Endothelial cell of umbilical vein (primary cell): ENCODE data around the gene DBF4. TPM values are rescaled to one million over a fixed set of nuclear protein-coding genes. Genes with fewer than 3 reads are reported as not detected.

Experiments used
- BruUV-seq: library from RNA; stranded (reverse); fragments of 400-500 nt; replicated peaks from 2 replicates; lab custom pipeline; 2021; lab: Mats Ljungman, UMichigan
- CTCF ChIA-PET: fragments of 300-600, 350-600 bp; sonication (Branson Sonifier 250); formaldehyde crosslinking; loops from one replicate; lab custom pipeline; 2021; ENCODE audit warnings: antibody characterized with exemption, inconsistent platforms; lab: Charles Lee
- POLR2A ChIA-PET: fragments of 300-600, 350-600 bp; sonication (Branson Sonifier 250); formaldehyde crosslinking; loops from one replicate; lab custom pipeline; 2021; ENCODE audit warnings: antibody characterized with exemption, inconsistent platforms; lab: Charles Lee
- DNase-seq: peaks from one replicate; pipeline ENCODE4 v3.0.0-alpha.2; 2011; ENCODE audit warnings: low read depth, low spot score
- FAIRE-seq: peaks from 2 replicates; lab custom pipeline; 2011; peaks lifted over from hg19 to GRCh38; lab: Jason Lieb, UNC
- H2AFZ ChIP-seq: 2 replicates; pipeline ENCODE4 v1.6.0; 2012; ENCODE audit warnings: low read depth, low read length, control low read depth, inconsistent platforms
- H3K27ac ChIP-seq: 2 replicates; pipeline ENCODE4 v1.5.1; 2011; ENCODE audit warnings: low read depth, mild to moderate bottlenecking, control low read depth, low read length, moderate library complexity; ENCODE audit not compliant: insufficient read depth
- H3K27me3 ChIP-seq, 2 experiments: 2 replicates each; pipeline versions ENCODE4 v1.6.0 to v1.6.1; 2011; ENCODE audit warnings: low read length in 2 of 2, mixed read lengths in 1 of 2; ENCODE audit not compliant: control insufficient read depth in 2 of 2, insufficient read depth in 2 of 2
- H3K36me3 ChIP-seq, 2 experiments: 2 replicates in 1 of 2; 3 replicates in 1 of 2; pipeline ENCODE4 v1.5.1; 2011; ENCODE audit warnings: low read length in 2 of 2, mild to moderate bottlenecking in 1 of 2, moderate library complexity in 1 of 2; ENCODE audit not compliant: control insufficient read depth in 2 of 2, insufficient read depth in 2 of 2; ENCODE audit errors: extremely low read depth in 1 of 2
- H3K4me1 ChIP-seq: 3 replicates; pipeline ENCODE4 v1.5.1; 2011; ENCODE audit warnings: mild to moderate bottlenecking, low read length; ENCODE audit not compliant: control insufficient read depth, insufficient read depth; ENCODE audit errors: extremely low read depth
- H3K4me2 ChIP-seq: 2 replicates; pipeline ENCODE4 v1.6.1; 2011; ENCODE audit warnings: low read length, control low read depth, mixed read lengths; ENCODE audit not compliant: insufficient read depth
- H3K4me3 ChIP-seq, 3 experiments: fragments of 200-600 bp in 1 of 3; sonication (generic), shearing (Covaris generic) in 1 of 3; replicated peaks in 1 of 3; 2 replicates each; pipeline ENCODE4 v1.5.1; 2011 to 2016; ENCODE audit warnings: control low read depth in 3 of 3, low read length in 3 of 3, mild to moderate bottlenecking in 2 of 3, inconsistent platforms in 1 of 3, low read depth in 1 of 3, moderate library complexity in 1 of 3; ENCODE audit not compliant: insufficient read depth in 1 of 3
- H3K79me2 ChIP-seq: 2 replicates; pipeline ENCODE4 v1.6.0; 2012; ENCODE audit warnings: low read length, inconsistent platforms; ENCODE audit not compliant: control insufficient read depth, insufficient read depth
- H3K9ac ChIP-seq: replicated peaks from 2 replicates; pipeline ENCODE3; 2011; ENCODE audit warnings: low read length, control low read depth; ENCODE audit not compliant: insufficient read depth; ENCODE audit errors: extremely low read depth
- H3K9me1 ChIP-seq: replicated peaks from 3 replicates; pipeline ENCODE4 v1.6.0; 2011; ENCODE audit warnings: mild to moderate bottlenecking, low read length; ENCODE audit not compliant: control insufficient read depth, insufficient read depth; ENCODE audit errors: extremely low read depth
- H3K9me3 ChIP-seq: replicated peaks from 2 replicates; pipeline ENCODE4 v1.5.1; 2012; ENCODE audit warnings: low read length, inconsistent platforms; ENCODE audit not compliant: control insufficient read depth, insufficient read depth
- H4K20me1 ChIP-seq: replicated peaks from 2 replicates; pipeline ENCODE3; 2011; ENCODE audit warnings: mild to moderate bottlenecking, low read length; ENCODE audit not compliant: control insufficient read depth, insufficient read depth; ENCODE audit errors: extremely low read depth
- EZH2 ChIP-seq: IDR thresholded peaks from 2 replicates; pipeline ENCODE4 v1.6.1; 2012; ENCODE audit warnings: borderline replicate concordance, low read depth, mild to moderate bottlenecking, moderate library complexity, low read length, inconsistent platforms; ENCODE audit not compliant: severe bottlenecking
- FOS ChIP-seq: IDR thresholded peaks from 2 replicates; pipeline ENCODE4 v1.6.1; 2011; ENCODE audit warnings: mild to moderate bottlenecking, low read length, moderate library complexity, borderline replicate concordance; ENCODE audit not compliant: insufficient read depth
- MYC ChIP-seq: IDR thresholded peaks from one replicate; pipeline ENCODE4 v1.6.1; 2011; ENCODE audit warnings: mild to moderate bottlenecking, low read depth, low read length
- dilution Hi-C: fragments of 300-500 bp; cut with MboI; formaldehyde crosslinking; loops from one replicate; pipeline ENCODE4 v1.15.0; 2019; ENCODE audit warnings: low sequenced_read_pairs; ENCODE audit not compliant: extremely low pct_ligation_motif_present
- intact Hi-C: fragments of 100-400 bp; cut with micrococcal nuclease; formaldehyde crosslinking; loops from one replicate; pipeline ENCODE4 v1.10.0; 2022
- polyA plus RNA-seq, 4 experiments: library from polyadenylated mRNA; depleted of rRNA in 3 of 4; stranded (reverse) in 3 of 4; unstranded in 1 of 4; fragments of >200 nt; gene quantifications; 2 replicates each; pipeline versions ENCODE4 v1.2.1 to v1.2.3, GENCODE V29; 2011 to 2012; ENCODE audit warnings: missing spikeins in 1 of 4
- total RNA-seq: library from RNA; stranded (reverse); gene quantifications from 2 replicates; pipeline ENCODE4 v1.2.3, GENCODE V29; 2021
- TF ChIP-seq, protein P1 (sequence below): IDR thresholded peaks from 2 replicates; pipeline ENCODE4 v1.6.1; 2011; ENCODE audit not compliant: insufficient read depth, insufficient read length

Gene DBF4
- total and polyA plus RNA-seq, 2 donors (not counting 3 experiments of a cell fraction or from before 2014, with no cell fraction given) = 3.7 to 39.7 TPM

DNA sequence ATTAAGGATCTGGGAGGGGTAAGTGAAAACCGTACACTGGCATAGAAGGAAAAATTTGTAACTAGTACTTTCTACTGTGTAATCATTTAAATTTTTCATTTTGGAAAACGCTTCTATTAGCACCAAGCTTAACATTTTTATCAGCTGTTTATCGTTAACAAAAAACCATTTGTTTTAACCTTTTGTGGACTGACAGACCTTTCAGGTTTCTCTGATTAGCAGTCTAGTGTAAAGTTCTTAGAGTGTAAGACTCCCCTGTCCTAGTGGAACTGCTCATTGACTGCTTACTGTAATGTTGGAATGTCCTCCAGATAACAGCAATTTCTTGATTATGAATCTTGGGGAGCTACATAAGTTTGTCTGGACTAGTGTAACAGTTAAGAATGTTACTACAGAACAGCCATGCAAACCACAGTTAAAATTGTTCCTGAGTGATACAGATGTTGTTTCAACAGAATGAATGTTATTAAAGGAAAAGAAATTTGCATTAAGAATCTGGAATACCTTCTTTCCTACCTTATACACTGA is 2.0 kb downstream of the DBF4 start:
- Histone ChIP-seq H3K4me2 (peak overlapping the region; percentile 99), H3K9ac (peak overlapping the region; percentile 78), H3K27me3 (no peaks in the 10 kb centered on the region), H3K36me3 (peaks cover 0 to 2% of the 10 kb centered on the region in 2 experiments), H3K9me1 (no peaks in the 10 kb centered on the region), H3K27ac (no peak overlapping the region), H3K9me3 (no peaks in the 10 kb centered on the region), H4K20me1 (no peaks in the 10 kb centered on the region), H3K79me2 (peaks cover 89% of the 10 kb centered on the region), H3K4me1 (peaks cover 17% of the 10 kb centered on the region), H2AFZ (no peak overlapping the region), H3K4me3 (peak overlapping the region; percentile 93 to 100 (median 98))
- BruUV-seq = no TSS peak
- ChIA-PET CTCF (interaction anchor here (0.6 to 1.1 kb wide), 2 partner anchors 8 to 80 kb away, joined by 3 read pairs; no protein-coding TSS in a partner anchor), POLR2A (no interaction called here)
- FAIRE-seq (no peak), DNase-seq (peak; percentile 20)
- dilution Hi-C loops = no loop called here
- intact Hi-C loops = loop anchor here (5.0 kb wide), 1 partner anchor 251 kb away; the partner anchor contains the start of gene RUNDC3B
- TF ChIP-seq, protein P1, sequence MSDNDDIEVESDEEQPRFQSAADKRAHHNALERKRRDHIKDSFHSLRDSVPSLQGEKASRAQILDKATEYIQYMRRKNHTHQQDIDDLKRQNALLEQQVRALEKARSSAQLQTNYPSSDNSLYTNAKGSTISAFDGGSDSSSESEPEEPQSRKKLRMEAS = no peak
- no peak for TF ChIP-seq MYC

DNA sequence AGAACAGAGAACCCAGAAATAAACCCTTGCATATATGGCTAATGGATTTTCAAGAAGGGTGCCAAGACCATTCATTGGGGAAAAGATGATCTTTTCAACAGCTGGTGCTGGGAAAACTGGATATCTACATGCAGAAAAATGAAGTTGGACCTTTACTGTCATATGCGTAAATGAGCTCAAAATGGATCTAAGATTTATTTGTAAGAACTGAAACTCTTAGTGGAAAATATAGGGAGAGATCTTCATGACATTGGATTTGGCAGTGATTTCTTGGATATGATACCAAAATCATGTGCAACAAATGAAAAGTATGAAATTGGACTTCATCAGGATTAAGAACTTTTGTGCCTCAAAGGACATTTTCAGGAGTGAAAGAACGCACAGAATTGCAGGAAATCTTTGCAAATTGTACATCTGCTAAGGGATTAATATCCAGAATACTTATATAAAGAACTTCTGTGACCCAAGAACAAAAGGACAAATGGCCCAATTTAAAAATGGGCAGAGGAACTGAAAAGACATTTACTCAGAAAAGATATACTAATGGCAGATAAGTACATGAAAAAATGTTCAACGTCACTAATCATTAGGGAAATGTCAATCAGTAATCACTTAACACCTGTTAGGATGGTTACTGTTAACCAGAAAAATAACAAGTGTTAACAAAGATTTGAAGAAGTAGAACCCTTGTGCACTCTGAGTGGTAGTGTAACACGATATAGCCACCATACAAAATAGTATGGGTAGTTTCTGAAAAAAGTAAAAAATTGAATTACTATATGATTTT is 6.1 kb downstream of the DBF4 start:
- Histone ChIP-seq H3K9ac (no peak overlapping the region), H3K27me3 (no peaks in the 10 kb centered on the region), H3K9me3 (no peaks in the 10 kb centered on the region), H4K20me1 (no peaks in the 10 kb centered on the region), H2AFZ (no peak overlapping the region), H3K79me2 (peaks cover 74% of the 10 kb centered on the region), H3K4me2 (no peak overlapping the region), H3K36me3 (peaks cover 0 to 2% of the 10 kb centered on the region in 2 experiments), H3K9me1 (no peaks in the 10 kb centered on the region), H3K4me1 (peaks cover 8% of the 10 kb centered on the region), H3K27ac (no peak overlapping the region), H3K4me3 (no peak overlapping the region)
- BruUV-seq = no TSS peak
- dilution Hi-C loops = no loop called here
- FAIRE-seq = no peak
- TF ChIP-seq, protein P1 = no peak
- TF ChIP-seq EZH2 (no peak), FOS (no peak), MYC (no peak)
- ChIA-PET POLR2A (no interaction called here), CTCF (interaction anchor here (1.0 to 1.7 kb wide), 2 partner anchors 12 to 376 kb away, joined by 3 to 5 read pairs; no protein-coding TSS in a partner anchor)
- intact Hi-C loops = loop anchor here (10.0 kb wide), 1 partner anchor 538 kb away; the partner anchor contains the start of gene CROT
- DNase-seq = no peak
